Ovary (tissue), 9 donors: ENCODE results near the gene GAP43. TPM values are rescaled to one million over a fixed set of nuclear protein-coding genes. Genes with fewer than 3 reads are reported as not detected.

Experiments
- DNase-seq, 5 donors: peaks; one replicate each; pipeline ENCODE4 v3.0.0-alpha.2; 2019 to 2020
- H3K27ac ChIP-seq, 2 donors: fragments of 200-600 bp; one replicate each; pipeline versions ENCODE4 v1.5.1 to v1.8.0; 2019 to 2022
- H3K27me3 ChIP-seq: fragments of 200-600 bp; one replicate; pipeline ENCODE4 v1.8.0; 2022
- H3K36me3 ChIP-seq: fragments of 200-600 bp; sonication (generic); one replicate; pipeline ENCODE4 v1.5.1; 2019
- H3K4me1 ChIP-seq: one replicate; pipeline ENCODE4 v1.8.1; 2013; ENCODE audit warnings: mild to moderate bottlenecking, moderate library complexity; ENCODE audit not compliant: insufficient read depth
- H3K4me3 ChIP-seq: fragments of 200-600 bp; sonication (generic); one replicate; pipeline ENCODE4 v1.5.1; 2017
- H3K9me3 ChIP-seq, 2 donors: fragments of 200-600 bp in 1 of 2; sonication (generic) in 1 of 2; one replicate each; pipeline versions ENCODE4 v1.5.1 to v1.8.1; 2013 to 2019; ENCODE audit warnings: mild to moderate bottlenecking in 1 of 2, moderate library complexity in 1 of 2
- EP300 ChIP-seq: sonication (generic); formaldehyde crosslinking; IDR thresholded peaks from one replicate; pipeline ENCODE4 v1.6.1; 2017; ENCODE audit warnings: antibody characterized with exemption
- POLR2A ChIP-seq: fragments of 450-650 bp; IDR thresholded peaks from one replicate; pipeline ENCODE4 v1.6.1; 2017; ENCODE audit warnings: antibody characterized with exemption, mild to moderate bottlenecking, moderate library complexity
- WGBS, 3 donors: extraction: QIAGEN DNeasy Blood & Tissue Kit in 1 of 3; methylation state at CpG; one replicate each; pipeline versions ENCODE4 v1.1.5 to v1.1.7; 2013 to 2017; 5-methylcytosine and 5-hydroxymethylcytosine counted together
- intact Hi-C, 4 donors: fragments of 100-400 bp; cut with DNase I; formaldehyde crosslinking; loops; one replicate each; pipeline versions ENCODE4 v1.11.0 to v1.15.1; 2022 to 2023
- polyA plus RNA-seq, 2 donors: library from polyadenylated mRNA; stranded (reverse); fragments of 200-250 nt in 1 of 2; fragments of 350-450 nt in 1 of 2; fragmentation: Illumina TruSeq in 1 of 2; extraction: RNeasy Lipid Tissue Mini Kit (QIAGEN cat#74804) in 1 of 2; gene quantifications; one replicate each; pipeline ENCODE4 v1.2.3, GENCODE V29; 2013 to 2014
- total RNA-seq, 7 donors: library from RNA; depleted of rRNA in 2 of 7; stranded (reverse); fragments of >200 nt in 2 of 7; fragmentation: NEBNext Ultra II Directional in 3 of 7; extraction: Animal tissue kit (Norgen Biotek cat#: 25700) in 3 of 7; gene quantifications; one replicate each; pipeline versions ENCODE4 v1.1.0 to v1.2.4, GENCODE V29; 2016 to 2023
- TF ChIP-seq, protein P1 (sequence below), 3 donors: fragments of 450-650 bp in 2 of 3; fragments of 200-600 bp in 1 of 3; IDR thresholded peaks; one replicate each; pipeline versions ENCODE4 v1.5.1 to v1.8.0; 2016 to 2022; ENCODE audit warnings: antibody characterized with exemption in 3 of 3, mild to moderate bottlenecking in 1 of 3
- donor health status: DM: no; HTN: no; CAD: no; lungs with moderate emphysema.
- donor health status: DM: no; HTN: no; CAD: no.
- donor health status: Bipolar disorder and iron deficiency.
- donor health status: DM: yes; HTN: yes; CAD: no.
- donor health status: DM: no; HTN: no; CAD: no.
- donor health status: DM: yes; HTN: yes; CAD: no.

GAP43 gene
- total and polyA plus RNA-seq, 9 donors = 0.21 to 0.75 (median 0.29) TPM; not detected in 5

DNA sequence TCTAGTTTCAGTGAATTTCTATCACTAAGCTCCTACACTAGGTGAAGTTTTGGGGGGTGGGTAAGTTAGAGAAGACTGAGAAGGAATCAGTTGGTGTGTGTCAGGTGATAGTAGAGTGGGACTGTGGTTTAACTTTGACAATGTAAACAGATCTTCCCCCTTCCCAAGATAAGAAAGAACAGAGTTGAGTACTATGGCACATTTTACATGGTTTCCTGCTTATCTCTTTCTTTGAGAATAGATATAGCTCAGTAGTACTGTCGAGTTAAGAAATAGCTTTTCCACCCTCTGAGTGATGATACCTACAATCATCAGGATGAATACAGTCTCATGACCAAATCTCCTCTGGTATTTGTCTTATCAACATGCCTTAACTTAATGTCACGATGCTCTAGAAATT lies 42.8 kb downstream of the GAP43 start:
- DNase-seq = no peak
- Histone ChIP-seq H3K27me3 (no peaks in the 10 kb centered on the region), H3K4me3 (no peak overlapping the region), H3K4me1 (no peaks in the 10 kb centered on the region), H3K9me3 (no peaks in the 10 kb centered on the region), H3K36me3 (no peaks in the 10 kb centered on the region), H3K27ac (no peak overlapping the region)
- intact Hi-C loops = no loop called here
- WGBS, 3 donors = 66 to 72% (median 69%) methylated on average over 2 of the region's 2 CpGs
- TF ChIP-seq EP300 (no peak), POLR2A (no peak)
- TF ChIP-seq, protein P1, sequence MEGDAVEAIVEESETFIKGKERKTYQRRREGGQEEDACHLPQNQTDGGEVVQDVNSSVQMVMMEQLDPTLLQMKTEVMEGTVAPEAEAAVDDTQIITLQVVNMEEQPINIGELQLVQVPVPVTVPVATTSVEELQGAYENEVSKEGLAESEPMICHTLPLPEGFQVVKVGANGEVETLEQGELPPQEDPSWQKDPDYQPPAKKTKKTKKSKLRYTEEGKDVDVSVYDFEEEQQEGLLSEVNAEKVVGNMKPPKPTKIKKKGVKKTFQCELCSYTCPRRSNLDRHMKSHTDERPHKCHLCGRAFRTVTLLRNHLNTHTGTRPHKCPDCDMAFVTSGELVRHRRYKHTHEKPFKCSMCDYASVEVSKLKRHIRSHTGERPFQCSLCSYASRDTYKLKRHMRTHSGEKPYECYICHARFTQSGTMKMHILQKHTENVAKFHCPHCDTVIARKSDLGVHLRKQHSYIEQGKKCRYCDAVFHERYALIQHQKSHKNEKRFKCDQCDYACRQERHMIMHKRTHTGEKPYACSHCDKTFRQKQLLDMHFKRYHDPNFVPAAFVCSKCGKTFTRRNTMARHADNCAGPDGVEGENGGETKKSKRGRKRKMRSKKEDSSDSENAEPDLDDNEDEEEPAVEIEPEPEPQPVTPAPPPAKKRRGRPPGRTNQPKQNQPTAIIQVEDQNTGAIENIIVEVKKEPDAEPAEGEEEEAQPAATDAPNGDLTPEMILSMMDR (IDR thresholded peaks at IDR 0.05) = no peak

DNA sequence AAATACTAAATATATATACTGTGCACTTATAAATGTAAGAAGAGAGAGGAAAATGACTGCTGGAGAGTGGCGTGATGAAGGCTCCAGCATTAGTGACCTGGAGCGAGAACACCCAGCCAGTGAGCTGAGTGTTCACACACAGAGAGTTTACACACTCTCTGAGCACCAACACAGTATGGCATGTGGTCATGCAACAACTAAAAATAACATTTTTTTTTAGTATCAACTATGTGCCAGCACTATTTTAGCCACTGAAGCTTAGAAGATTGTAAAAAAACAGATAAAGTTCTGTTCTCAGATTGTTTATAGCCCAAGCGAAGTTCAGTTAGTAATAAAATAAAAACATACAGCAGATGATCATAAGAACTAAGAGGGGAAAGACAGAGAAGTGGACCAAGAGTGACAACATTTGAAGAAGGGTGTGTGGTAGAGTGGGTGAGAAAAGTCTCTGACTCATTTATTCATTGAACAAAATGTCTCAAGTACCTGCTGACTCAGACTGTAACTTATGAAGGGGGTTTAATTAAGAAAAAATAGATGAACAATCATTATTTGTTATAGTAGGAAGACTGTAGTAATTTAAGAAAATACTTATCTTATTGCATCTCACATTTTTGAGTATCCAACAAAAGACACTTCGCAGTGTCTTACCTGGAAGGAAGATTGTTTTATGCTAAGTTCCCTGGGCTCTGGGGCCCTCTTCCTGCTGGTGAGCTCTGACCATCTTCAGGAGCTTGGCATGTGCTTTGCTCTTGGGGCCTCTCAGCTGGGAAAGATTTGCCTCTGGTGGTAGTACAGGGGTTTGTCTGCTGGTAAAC lies 43.8 kb downstream of the GAP43 start:
- H3K4me3 ChIP-seq = no peak overlapping the region
- no peaks in the 10 kb centered on the region for H3K36me3 ChIP-seq
- no peaks in the 10 kb centered on the region for H3K27me3 ChIP-seq
- no peak for DNase-seq
- TF ChIP-seq POLR2A = no peak
- TF ChIP-seq, protein P1 (IDR thresholded peaks at IDR 0.05) = no peak
- no peaks in the 10 kb centered on the region for H3K4me1 ChIP-seq
- no peaks in the 10 kb centered on the region for H3K9me3 ChIP-seq
- 70 to 78% (median 70%) methylated on average over 4 of the region's 4 CpGs for WGBS, 3 donors
- H3K27ac ChIP-seq = no peak overlapping the region
- intact Hi-C loops = no loop called here

DNA sequence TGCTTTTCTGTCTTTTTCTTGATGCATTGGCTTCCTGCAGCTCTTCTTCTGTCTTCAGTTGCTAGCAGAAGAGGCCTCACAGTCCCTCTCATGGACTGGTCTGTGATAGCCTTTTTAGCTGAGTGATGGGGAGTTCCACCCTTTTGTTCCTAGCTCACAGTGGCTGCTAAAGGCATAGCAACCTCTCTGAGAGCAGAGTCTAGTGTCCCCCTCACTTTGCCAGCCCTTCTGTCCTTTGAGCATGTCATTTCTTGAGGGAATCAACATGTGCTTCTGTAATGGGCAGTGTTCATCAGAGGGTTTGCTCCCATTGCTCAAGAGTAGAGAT lies 44.4 kb downstream of the GAP43 start:
- TF ChIP-seq EP300 = no peak
- TF ChIP-seq, protein P1 (IDR thresholded peaks at IDR 0.05) = no peak
- no peak for TF ChIP-seq POLR2A
- Histone ChIP-seq H3K27ac (no peak overlapping the region), H3K36me3 (no peaks in the 10 kb centered on the region), H3K27me3 (no peaks in the 10 kb centered on the region), H3K4me3 (no peak overlapping the region), H3K4me1 (no peaks in the 10 kb centered on the region), H3K9me3 (no peaks in the 10 kb centered on the region)
- DNase-seq = no peak
- intact Hi-C loops = no loop called here

DNA sequence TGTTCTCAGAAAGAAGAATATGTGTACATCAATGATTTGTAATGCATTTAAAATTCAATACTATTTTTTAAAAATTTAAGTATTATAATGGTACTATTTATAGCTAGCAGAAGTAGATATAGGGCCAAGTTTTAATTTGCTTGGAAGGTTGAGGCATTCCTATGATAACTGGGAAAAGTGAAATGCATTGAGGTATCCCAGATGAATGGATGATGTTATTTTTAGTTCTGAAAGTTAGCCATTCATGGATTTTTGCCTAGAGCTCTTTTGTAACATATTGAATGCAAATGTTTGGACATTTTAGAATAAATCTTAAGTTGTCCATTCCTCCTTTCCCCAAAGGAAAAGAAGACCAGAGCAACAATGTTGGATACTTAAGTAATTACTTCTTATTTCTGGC lies 47.6 kb downstream of the GAP43 start:
- Histone ChIP-seq H3K4me3 (no peak overlapping the region), H3K36me3 (no peaks in the 10 kb centered on the region), H3K4me1 (no peaks in the 10 kb centered on the region), H3K9me3 (no peaks in the 10 kb centered on the region), H3K27me3 (no peaks in the 10 kb centered on the region), H3K27ac (no peak overlapping the region)
- intact Hi-C loops = no loop called here
- no peak for DNase-seq
- no peak for TF ChIP-seq EP300
- TF ChIP-seq, protein P1 (IDR thresholded peaks at IDR 0.05) = no peak
- TF ChIP-seq POLR2A = no peak
